OCI-M2 (cell line): ENCODE data around the gene MRPL4.

Experiments used
- DNase-seq: peaks from one replicate; lab custom pipeline; 2025; ENCODE audit not compliant: unreplicated experiment; lab: John Stamatoyannopoulos, UW

Gene MRPL4

DNA sequence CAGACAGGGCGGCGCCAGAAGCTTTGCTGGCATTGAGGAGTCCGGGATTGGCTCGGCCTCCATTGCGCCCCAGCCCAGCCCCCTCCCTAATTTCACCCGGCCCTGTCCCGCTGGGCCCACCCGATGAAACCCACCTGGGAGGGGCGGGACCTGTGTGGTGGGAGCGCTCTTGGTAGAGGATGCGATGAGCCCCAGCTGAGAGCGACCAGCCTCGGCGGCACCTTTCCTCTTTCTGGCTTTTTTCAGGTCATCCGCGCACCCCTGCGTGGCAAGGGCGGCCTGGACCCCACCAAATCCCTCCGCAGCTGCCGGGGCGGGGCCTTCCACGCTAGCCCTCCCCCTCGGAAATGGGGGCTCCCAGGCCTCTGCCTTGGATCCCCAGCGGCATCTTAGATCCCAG, 57.4 kb downstream of the MRPL4 start, which contains the start of gene ZGLP1:
ZGLP1 (minus strand) TSS at position 393 of the 400 bp plus-strand sequence.
- no peak for DNase-seq
